NCI-H1092 (cell line): ENCODE results near the gene DSPP.

Source experiments
- DNase-seq: peaks from one replicate; lab custom pipeline; 2025; lab: John Stamatoyannopoulos, UW

The DSPP gene

DNA sequence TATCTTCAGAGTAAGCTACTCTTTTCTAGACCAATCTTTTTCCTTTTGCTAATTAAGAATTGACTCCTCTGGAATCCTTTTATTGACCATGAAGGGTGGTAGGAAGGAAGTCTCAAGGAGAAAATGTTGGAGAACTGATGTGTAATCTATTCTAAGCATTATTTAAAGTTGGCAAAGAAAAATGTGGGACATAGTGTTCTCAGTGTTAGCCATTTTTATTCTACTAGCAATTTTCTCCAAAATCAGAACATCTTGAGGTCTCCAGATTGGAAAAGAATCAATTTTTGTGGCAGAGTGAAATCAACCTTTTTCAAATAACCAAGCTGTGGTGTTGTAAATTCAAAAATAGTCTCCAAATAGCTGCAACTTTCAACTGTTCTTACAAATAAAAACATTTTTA lies 23.3 kb downstream of the DSPP start:
- DNase-seq: no peak

DNA sequence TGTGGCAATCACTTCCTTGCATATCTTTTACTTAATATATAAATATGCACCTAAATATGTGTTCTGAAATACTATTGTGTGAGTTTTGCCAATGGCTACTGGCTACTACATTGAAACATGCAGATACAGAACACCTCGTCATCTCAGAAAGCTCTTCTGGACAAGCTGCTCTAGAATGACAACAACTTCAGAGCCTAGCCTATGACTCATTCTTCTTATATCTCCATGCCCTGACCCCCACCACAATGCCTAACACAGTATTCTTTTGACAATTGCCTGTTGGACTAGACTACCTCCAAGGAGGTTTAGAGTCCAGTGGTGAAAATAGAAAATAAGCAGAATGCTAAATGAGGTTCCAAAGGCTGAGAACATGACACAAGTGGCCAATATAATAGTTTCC lies 24.1 kb downstream of the DSPP start:
- no peak for DNase-seq

DNA sequence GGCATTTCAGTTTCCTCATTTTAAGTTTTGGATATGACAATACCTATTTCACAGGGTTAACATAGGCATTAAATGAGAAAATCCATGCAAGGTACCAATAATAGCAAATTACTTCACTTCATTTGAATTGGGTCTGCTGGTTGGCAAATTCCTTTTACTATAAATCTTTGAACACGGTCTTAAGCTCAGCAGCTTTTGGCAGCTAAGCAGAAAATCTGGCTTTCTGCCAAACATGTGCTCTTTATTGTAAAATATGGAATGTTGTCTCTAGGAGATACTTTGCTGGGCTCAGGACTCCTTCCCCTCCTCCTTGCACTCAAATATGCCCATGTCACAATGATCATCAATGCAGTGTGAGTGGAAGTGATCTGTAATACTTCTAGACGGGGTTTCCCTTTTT lies 24.9 kb downstream of the DSPP start:
- peak; percentile 1 for DNase-seq

DNA sequence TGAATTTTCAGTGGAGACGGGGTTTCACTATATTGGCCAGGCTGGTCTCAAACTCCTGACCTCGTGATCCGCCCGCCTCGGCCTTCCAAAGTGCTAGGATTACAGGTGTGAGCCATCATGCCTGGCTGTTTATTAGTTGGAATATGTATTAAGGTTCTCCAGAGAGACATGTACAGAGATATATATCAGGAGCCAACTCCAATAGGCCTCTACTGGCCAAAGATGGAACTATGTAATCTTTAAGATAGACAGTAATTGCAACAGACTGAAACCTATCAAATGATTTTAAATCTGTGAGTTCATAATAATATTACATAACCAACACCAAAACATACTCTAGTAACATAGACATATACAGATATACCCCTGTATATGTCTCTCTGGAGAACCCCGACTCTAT lies 36.0 kb downstream of the DSPP start:
- no peak for DNase-seq

DNA sequence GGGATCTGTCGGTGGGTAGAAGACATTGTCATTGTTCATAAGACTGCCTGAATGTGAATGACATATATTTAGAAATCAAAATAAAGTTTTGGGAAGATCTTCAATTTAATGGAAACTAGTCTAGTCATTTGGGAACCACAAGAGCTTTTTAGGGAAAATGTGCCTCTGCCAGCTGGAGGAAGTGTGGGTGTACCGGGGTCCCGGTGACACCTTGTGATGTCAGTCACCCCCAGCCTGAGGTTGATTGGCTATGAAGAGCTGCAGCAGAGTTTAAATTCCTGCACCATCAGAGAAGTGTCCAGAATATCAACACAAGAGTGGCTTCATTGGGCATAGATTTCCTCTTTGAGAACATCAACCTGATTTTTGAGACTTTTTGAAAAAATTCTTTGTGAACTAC lies 41.7 kb downstream of the DSPP start, which contains the start of gene DMP1:
Gene DMP1 (plus strand): TSS at position 301 of the 400 bp plus-strand sequence. CDS start 6,213 bp downstream, outside the sequence.
- no peak for DNase-seq

DNA sequence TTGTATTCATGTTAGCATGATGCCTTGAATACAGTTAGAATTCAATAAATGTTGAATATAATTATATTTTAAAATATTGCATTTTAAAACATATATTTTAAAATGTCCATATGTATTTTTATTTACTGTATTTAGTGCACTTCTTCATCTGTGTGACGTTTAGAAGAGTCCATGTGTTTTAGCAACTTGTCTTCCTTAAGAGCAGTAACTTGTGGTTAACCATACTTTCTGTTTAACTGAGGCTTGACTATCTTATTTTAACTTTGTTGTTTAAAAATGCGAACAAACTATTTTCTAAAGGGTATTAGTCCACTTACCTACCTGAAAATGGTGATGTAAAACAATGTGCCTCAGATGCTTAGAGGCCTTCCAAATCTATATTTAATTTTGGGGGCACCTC lies 42.6 kb downstream of the DSPP start:
- no peak for DNase-seq

DNA sequence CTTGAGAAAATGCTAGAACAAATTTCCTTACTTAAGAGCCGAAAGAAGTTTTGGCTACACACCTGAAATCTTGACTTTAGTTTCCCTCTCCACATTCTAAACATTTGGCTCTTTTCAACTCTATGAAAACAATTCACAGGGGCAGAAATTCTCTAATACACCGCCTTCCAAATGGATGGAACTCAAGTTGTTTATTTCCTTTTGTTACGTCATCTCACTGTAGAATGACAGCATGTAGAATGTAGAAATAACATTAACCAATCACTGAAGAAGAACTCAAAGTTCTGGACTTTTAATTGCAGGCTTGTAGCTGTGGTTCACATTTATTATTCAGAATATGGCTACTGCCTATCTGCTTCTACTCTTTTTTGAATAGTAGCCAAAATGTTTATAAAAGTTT lies 43.6 kb downstream of the DSPP start:
- no peak for DNase-seq

DNA sequence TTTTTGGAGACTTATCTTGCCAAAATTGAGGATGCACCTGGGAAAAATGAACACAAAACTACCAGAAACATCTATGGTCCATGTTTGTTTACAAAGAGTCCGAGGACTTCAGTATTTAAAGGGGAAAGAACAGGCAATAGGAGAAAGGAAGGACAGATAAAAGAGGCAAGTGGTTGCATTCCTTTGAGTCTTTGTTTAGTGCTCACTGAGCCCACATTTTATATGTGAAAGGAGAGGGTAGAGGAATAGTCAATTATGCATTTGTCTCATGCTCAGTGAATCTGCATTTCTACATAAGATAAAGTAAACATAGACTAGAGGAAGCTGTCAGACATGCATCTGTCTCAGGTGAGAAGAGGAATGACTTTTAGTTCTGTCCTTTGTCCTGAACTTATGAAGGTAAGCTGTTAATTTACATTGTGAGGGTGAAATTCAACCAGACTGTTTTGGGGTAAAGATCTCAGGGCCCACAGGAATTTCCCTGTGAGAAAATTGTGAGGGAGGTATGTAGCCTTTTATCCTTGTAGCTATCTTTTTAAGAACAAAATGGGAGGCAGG lies 46.2 kb downstream of the DSPP start:
- DNase-seq: no peak

DNA sequence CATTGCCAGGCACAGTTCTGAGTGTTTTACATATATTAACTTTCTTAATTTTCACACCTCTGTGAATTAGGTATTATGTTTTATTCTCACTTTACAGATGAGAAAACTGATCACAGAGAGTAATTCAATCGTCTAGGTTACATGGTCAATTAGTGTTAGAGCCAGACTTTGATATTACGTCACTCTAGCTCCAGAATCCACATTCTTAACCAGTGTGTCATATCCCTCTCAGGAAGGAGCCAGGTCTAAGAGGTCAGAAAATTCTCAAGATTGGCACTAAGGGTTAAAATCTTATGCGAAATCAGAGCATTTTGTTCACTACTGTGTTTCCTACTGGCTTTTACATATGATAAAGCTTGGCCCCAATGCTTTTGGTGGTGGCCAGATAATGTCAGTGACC lies 49.2 kb downstream of the DSPP start:
- DNase-seq: no peak

DNA sequence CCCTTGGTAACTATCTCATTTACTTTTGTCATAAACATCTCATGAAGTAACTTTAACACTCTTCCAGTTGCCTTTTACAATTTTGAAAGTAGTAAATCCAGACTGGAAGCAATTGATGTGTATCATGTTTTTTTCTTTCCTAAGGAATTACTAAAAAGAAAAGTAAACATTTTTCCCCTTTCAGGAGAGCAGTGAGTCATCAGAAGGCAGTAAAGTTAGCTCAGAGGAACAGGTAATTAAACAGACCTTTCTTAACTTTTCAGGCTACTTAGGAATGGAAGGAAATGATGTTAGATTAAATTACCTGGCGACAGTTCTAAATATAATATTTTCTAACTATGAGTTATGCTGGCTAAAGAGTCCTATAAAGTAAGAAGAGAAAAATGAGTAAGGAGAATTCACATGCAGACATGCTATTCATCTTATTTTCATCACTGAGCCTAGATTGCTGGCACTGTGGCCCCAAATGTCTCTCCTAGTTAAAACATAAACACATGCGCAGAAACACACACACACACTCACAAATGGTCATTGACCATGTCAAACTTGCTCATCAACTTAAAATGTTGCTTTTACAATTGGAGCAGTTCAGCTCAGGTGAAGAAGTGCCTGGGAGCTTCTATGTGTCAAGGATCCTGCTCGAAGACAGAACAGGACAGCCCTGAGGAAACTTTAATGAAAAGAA lies 51.1 kb downstream of the DSPP start:
- no peak for DNase-seq

DNA sequence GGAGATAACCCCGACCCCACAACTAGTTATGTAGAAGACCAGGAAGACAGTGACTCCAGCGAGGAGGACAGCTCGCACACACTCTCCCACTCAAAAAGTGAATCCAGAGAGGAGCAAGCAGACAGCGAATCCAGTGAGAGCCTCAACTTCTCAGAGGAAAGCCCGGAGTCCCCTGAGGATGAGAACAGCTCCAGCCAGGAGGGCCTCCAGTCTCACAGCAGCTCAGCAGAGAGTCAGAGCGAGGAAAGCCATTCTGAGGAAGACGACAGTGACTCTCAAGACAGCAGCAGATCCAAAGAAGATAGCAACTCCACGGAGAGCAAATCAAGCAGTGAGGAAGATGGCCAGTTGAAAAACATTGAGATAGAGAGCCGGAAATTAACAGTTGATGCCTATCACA lies 54.5 kb downstream of the DSPP start:
- DNase-seq: no peak
